ENCODE measurements around the gene MAP1S.

The MAP1S gene

DNA sequence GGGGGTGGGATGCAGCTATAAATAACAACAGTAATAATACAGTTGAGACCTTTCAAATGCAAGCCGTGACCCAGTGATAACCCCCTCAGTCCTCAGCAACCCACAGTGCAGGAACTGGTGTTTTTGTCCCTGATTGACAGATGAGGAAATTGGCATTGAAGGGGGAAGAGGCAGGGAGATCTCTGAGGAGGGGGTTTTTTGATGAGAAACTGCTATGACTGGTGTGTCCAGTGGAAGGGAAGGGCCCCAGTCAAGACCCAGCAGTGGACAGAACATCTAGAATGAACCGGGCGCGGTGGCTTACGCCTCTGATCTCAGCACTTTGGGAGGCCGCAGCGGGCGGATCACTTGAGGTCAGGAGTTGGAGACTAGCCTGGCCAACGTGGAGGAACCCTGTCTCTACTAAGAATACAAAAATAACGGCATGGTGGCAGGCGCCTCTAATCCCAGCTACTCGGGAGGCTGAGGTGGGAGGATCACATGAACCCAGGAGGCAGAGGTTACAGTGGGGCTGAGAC, 1.9 kb downstream of the MAP1S start:
- Mint-ChIP-seq H3K4me1 (ENCODE audit: low read depth) (peaks cover 30% of the 10 kb centered on the region), H3K36me3 (no peaks in the 10 kb centered on the region)

DNA sequence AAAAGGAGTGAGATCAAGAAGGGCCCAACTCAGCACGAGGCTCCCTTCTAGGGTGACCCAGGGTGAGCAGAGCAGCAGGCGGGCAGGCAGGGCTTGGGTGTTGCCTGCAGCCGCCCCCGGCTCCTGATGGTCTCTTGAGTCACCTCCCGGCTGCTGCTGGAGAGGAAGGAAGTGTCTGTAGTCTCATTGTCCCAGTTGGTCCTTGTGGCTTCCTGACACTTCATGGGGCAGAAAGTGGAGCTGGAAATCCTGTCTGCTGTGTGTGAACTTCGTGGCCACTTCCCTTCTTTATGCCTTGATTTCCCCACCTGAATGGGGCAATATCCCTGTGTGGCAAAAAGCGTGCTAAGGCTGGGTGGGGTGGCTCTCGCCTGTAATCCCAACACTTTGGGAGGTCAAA, 2.5 kb downstream of the MAP1S start:
- no peaks in the 10 kb centered on the region for H3K9me3 Mint-ChIP-seq (ENCODE audit: low read depth)
- no peaks in the 10 kb centered on the region for H3K27me3 Mint-ChIP-seq
- no peaks in the 10 kb centered on the region for H3K36me3 Mint-ChIP-seq
- H3K4me3 Mint-ChIP-seq: peak overlapping the region; percentile 93
- peak overlapping the region; percentile 10 for H3K27ac Mint-ChIP-seq
- H3K4me1 Mint-ChIP-seq (ENCODE audit: low read depth): peaks cover 30% of the 10 kb centered on the region

More for the DNA sequence above, 1.9 kb downstream of the MAP1S start:
- Mint-ChIP-seq H3K9me3 (ENCODE audit: low read depth) (no peaks in the 10 kb centered on the region), H3K27ac (no peak overlapping the region), H3K4me3 (peak overlapping the region; percentile 93), H3K27me3 (no peaks in the 10 kb centered on the region)

DNA sequence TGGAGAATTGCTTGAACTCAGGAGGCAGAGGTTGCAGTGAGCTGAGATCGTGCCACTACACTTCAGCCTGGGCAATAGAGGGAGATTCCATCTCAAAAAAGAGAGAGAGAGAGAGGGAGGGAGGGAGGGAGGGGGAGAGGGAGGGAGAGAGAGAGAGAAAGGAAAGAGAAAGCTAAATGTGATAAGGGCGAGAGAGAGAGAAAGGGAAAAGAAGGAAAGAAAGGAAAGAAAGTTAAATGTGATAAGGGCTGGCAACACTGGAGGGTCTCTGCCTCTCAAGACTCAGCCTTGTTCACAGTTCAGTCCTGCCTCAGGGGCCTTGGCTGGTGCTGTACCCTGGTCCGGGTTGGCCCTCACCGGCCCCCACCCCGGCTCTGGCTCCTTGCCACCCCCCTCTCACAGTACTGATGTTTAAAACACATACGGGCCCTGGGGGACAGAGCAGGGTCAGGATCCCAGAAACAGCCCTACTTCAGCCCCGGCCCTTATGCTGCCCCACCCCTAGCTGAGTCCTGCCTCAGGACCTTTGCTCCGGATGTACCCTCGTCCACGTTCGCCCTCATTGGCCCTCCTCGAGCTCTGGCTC, 3.5 kb downstream of the MAP1S start:
- no peaks in the 10 kb centered on the region for H3K27me3 Mint-ChIP-seq
- H3K27ac Mint-ChIP-seq: no peak overlapping the region
- peaks cover 27% of the 10 kb centered on the region for H3K4me1 Mint-ChIP-seq (ENCODE audit: low read depth)
- no peak overlapping the region for H3K4me3 Mint-ChIP-seq
- H3K36me3 Mint-ChIP-seq: no peaks in the 10 kb centered on the region
- H3K9me3 Mint-ChIP-seq (ENCODE audit: low read depth): no peaks in the 10 kb centered on the region

DNA sequence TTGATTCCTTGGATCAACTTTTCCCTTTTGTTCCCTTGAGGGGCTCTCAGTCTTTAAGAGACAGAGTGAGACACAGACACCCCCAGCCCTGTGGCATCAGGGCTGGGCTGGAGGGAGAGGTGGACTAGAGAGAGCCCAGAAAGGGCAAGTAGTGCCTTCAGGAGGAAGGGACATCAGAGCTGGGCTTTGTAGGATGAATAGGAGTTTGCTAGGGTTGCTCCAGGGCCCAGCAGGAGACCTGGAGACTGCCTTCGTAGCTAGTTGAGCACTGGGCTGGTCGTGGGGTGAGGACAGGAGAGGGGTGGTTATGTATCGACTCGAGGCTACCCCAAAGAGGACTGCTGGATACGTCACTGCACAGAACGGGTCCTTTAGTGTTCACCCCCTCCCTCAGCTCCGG, 5.4 kb downstream of the MAP1S start:
- Mint-ChIP-seq H3K36me3 (no peaks in the 10 kb centered on the region), H3K27ac (no peak overlapping the region), H3K9me3 (ENCODE audit: low read depth) (no peaks in the 10 kb centered on the region), H3K4me1 (ENCODE audit: low read depth) (peaks cover 20% of the 10 kb centered on the region), H3K27me3 (no peaks in the 10 kb centered on the region), H3K4me3 (no peak overlapping the region)

DNA sequence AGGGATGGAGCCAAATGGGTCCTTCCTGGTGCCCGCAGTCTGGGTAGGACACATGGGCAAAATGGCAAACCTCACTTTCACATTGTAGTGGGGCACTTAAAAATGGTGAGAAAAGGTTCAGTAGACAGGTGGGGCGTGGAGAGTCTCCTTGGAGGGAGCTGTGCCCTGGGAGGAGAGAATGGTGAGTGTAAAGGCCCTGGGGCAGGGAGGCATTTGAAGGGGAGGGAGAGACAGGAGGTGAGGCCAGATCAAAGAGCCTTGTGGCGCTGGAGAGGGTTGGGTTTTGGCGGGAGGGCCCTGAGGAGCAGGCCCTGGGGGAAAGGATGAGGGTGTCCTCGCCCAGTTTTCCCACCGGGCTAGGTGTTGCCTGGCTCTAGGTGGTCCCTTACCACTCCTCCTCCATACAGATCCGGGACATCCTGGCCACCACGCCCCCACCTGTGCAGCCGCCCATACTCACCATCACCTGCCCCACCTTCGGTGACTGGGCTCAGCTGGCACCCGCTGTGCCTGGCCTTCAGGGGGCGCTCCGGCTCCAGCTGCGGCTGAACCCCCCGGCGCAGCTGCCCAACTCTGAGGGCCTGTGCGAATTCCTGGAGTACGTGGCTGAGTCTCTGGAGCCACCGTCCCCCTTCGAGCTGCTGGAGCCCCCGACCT, 6.3 kb downstream of the MAP1S start:
- peaks cover 22% of the 10 kb centered on the region for H3K4me1 Mint-ChIP-seq (ENCODE audit: low read depth)
- H3K9me3 Mint-ChIP-seq (ENCODE audit: low read depth): no peaks in the 10 kb centered on the region
- no peak overlapping the region for H3K27ac Mint-ChIP-seq
- no peaks in the 10 kb centered on the region for H3K36me3 Mint-ChIP-seq
- H3K4me3 Mint-ChIP-seq: no peak overlapping the region
- H3K27me3 Mint-ChIP-seq: no peaks in the 10 kb centered on the region

DNA sequence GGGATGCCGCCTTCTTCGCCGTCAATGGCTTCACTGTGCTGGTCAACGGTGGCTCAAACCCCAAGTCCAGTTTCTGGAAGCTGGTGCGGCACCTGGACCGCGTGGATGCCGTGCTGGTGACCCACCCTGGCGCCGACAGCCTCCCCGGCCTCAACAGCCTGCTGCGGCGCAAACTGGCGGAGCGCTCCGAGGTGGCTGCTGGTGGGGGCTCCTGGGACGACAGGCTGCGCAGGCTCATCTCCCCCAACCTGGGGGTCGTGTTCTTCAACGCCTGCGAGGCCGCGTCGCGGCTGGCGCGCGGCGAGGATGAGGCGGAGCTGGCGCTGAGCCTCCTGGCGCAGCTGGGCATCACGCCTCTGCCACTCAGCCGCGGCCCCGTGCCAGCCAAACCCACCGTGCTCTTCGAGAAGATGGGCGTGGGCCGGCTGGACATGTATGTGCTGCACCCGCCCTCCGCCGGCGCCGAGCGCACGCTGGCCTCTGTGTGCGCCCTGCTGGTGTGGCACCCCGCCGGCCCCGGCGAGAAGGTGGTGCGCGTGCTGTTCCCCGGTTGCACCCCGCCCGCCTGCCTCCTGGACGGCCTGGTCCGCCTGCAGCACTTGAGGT, 7.0 kb downstream of the MAP1S start:
- H3K9me3 Mint-ChIP-seq (ENCODE audit: low read depth): no peaks in the 10 kb centered on the region
- H3K4me3 Mint-ChIP-seq: no peak overlapping the region
- no peaks in the 10 kb centered on the region for H3K27me3 Mint-ChIP-seq
- H3K4me1 Mint-ChIP-seq (ENCODE audit: low read depth): peaks cover 21% of the 10 kb centered on the region
- peaks cover 2% of the 10 kb centered on the region for H3K36me3 Mint-ChIP-seq
- H3K27ac Mint-ChIP-seq: no peak overlapping the region

DNA sequence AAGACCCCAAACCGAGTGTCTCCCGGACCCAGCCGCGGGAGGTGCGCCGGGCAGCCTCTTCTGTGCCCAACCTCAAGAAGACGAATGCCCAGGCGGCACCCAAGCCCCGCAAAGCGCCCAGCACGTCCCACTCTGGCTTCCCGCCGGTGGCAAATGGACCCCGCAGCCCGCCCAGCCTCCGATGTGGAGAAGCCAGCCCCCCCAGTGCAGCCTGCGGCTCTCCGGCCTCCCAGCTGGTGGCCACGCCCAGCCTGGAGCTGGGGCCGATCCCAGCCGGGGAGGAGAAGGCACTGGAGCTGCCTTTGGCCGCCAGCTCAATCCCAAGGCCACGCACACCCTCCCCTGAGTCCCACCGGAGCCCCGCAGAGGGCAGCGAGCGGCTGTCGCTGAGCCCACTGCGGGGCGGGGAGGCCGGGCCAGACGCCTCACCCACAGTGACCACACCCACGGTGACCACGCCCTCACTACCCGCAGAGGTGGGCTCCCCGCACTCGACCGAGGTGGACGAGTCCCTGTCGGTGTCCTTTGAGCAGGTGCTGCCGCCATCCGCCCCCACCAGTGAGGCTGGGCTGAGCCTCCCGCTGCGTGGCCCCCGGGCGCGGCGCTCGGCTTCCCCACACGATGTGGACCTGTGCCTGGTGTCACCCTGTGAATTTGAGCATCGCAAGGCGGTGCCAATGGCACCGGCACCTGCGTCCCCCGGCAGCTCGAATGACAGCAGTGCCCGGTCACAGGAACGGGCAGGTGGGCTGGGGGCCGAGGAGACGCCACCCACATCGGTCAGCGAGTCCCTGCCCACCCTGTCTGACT, 7.9 kb downstream of the MAP1S start:
- H3K4me1 Mint-ChIP-seq (ENCODE audit: low read depth): peaks cover 19% of the 10 kb centered on the region
- H3K27me3 Mint-ChIP-seq: no peaks in the 10 kb centered on the region
- no peak overlapping the region for H3K4me3 Mint-ChIP-seq
- H3K27ac Mint-ChIP-seq: no peak overlapping the region
- H3K36me3 Mint-ChIP-seq: peaks cover 5% of the 10 kb centered on the region
- no peaks in the 10 kb centered on the region for H3K9me3 Mint-ChIP-seq (ENCODE audit: low read depth)

DNA sequence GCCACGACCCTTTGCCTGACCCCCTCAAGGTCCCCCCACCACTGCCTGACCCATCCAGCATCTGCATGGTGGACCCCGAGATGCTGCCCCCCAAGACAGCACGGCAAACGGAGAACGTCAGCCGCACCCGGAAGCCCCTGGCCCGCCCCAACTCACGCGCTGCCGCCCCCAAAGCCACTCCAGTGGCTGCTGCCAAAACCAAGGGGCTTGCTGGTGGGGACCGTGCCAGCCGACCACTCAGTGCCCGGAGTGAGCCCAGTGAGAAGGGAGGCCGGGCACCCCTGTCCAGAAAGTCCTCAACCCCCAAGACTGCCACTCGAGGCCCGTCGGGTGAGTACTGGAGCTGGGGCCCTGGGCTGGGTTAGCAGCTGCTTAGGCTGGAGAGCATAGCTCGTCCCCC, 8.6 kb downstream of the MAP1S start:
- H3K4me1 Mint-ChIP-seq (ENCODE audit: low read depth): peaks cover 20% of the 10 kb centered on the region

DNA sequence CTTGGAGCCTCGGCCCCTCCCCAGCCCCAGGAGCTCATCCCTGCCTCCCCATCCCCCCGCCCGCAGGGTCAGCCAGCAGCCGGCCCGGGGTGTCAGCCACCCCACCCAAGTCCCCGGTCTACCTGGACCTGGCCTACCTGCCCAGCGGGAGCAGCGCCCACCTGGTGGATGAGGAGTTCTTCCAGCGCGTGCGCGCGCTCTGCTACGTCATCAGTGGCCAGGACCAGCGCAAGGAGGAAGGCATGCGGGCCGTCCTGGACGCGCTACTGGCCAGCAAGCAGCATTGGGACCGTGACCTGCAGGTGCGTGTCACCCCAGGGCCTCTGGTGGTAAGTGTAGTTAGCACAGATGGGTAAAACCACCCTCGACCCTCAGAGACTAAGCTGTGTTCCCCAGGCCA, 13.8 kb downstream of the MAP1S start:
- H3K36me3 Mint-ChIP-seq: peaks cover 5% of the 10 kb centered on the region
- no peaks in the 10 kb centered on the region for H3K9me3 Mint-ChIP-seq (ENCODE audit: low read depth)
- H3K27me3 Mint-ChIP-seq: no peaks in the 10 kb centered on the region
- peaks cover 19% of the 10 kb centered on the region for H3K4me1 Mint-ChIP-seq (ENCODE audit: low read depth)
- H3K4me3 Mint-ChIP-seq: no peak overlapping the region
- no peak overlapping the region for H3K27ac Mint-ChIP-seq

More for the DNA sequence above, 8.6 kb downstream of the MAP1S start:
- Mint-ChIP-seq H3K36me3 (peaks cover 5% of the 10 kb centered on the region), H3K27me3 (no peaks in the 10 kb centered on the region), H3K4me3 (no peak overlapping the region), H3K27ac (no peak overlapping the region), H3K9me3 (ENCODE audit: low read depth) (no peaks in the 10 kb centered on the region)

DNA sequence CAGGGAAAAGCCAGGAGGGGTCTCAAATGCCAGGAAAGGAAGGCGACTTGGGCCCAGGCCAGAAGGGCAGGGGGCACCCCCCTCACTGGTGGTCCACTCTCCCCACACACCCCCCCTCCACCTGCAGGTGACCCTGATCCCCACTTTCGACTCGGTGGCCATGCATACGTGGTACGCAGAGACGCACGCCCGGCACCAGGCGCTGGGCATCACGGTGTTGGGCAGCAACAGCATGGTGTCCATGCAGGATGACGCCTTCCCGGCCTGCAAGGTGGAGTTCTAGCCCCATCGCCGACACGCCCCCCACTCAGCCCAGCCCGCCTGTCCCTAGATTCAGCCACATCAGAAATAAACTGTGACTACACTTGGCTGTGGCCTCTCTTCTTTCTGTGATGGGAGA, 14.9 kb downstream of the MAP1S start:
- H3K4me3 Mint-ChIP-seq: no peak overlapping the region
- H3K36me3 Mint-ChIP-seq: peaks cover 5% of the 10 kb centered on the region
- no peaks in the 10 kb centered on the region for H3K9me3 Mint-ChIP-seq (ENCODE audit: low read depth)

DNA sequence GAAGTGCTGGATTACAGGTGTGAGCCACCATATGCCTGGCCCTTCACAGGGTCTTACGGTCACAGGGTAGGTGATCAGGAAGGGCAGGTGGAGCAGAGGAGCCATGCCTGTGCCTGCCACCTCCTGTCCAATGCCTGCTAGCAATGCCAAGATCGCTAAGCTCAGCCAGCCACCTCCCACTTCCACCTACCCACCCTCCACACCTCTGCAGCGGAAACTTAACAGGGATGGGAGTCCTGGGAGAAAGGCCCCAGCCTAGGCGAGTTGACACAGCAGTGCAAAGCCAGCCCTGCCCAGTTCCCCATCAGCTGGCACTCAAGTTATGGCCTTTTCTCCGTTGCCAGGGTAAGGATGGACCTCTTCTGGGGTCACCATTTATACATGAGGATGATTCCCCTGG, 16.1 kb downstream of the MAP1S start:
- Mint-ChIP-seq H3K4me3 (no peak overlapping the region), H3K27me3 (no peaks in the 10 kb centered on the region), H3K36me3 (peaks cover 5% of the 10 kb centered on the region), H3K9me3 (ENCODE audit: low read depth) (no peaks in the 10 kb centered on the region), H3K4me1 (ENCODE audit: low read depth) (peaks cover 12% of the 10 kb centered on the region), H3K27ac (no peak overlapping the region)

More for the DNA sequence above, 14.9 kb downstream of the MAP1S start:
- H3K27ac Mint-ChIP-seq: no peak overlapping the region
- H3K27me3 Mint-ChIP-seq: no peaks in the 10 kb centered on the region
- H3K4me1 Mint-ChIP-seq (ENCODE audit: low read depth): peaks cover 19% of the 10 kb centered on the region

DNA sequence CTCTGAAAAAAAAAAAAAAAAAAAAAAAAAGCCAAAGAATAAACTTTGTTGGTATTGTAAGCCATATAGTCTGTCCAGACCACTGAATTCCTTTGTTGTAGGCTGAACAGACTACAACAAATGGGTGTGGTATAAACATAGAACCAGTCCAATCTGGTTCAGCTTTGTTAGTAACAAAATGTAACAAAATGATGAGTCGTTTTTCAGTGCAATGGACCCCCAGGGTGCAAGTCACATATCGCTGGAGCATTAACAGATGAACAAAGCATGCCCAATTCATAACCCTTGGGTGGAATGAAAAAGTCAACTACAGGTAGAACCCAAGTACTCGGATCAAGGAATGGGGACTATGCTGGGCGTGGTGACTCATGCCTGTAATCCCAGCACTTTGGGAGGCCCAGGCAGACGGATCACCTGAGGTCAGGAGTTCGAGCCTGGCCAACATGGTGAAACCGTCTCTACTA, 18.4 kb downstream of the MAP1S start:
- Mint-ChIP-seq H3K4me3 (no peak overlapping the region), H3K27ac (no peak overlapping the region), H3K9me3 (ENCODE audit: low read depth) (no peaks in the 10 kb centered on the region), H3K27me3 (no peaks in the 10 kb centered on the region), H3K36me3 (no peaks in the 10 kb centered on the region), H3K4me1 (ENCODE audit: low read depth) (no peaks in the 10 kb centered on the region)

DNA sequence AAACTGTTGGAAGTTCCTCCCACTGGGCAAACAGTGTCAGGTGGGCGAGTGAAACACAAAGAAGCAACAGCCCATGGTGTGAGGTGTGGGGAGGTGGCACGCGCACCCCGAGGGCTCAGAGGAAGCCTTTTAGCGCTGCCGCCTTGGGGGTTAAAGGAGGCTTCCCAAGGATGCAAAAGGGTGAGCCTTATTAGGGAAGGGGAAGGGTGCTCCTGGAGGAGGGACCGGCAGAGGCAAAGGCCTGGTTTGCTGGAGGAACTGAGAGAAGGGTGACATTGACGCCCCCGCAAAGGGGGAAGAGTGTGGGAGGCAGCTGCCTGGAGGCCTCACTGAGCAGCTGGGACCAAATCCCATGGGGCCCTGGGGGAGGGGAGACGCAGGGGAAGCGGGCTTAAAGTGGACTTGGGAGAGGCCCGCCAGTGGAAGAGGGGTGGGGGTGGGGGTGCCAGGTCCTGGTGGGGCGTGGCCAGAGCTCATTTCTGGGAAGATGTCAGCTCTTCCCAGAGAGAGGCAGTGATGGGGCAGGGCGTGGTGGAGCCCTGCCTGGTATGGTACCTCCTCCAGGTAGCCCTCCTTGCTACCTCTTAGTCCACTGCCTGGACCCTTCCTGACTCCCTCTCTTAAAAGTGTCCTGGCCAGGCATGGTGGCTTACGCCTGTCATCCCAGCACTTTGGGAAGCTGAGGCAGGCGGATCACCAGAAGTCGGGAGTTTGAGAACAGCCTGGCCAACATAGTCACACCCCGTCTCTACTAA, 20.0 kb downstream of the MAP1S start:
- Mint-ChIP-seq H3K9me3 (ENCODE audit: low read depth) (no peaks in the 10 kb centered on the region), H3K4me1 (ENCODE audit: low read depth) (no peaks in the 10 kb centered on the region), H3K4me3 (no peak overlapping the region), H3K27ac (no peak overlapping the region), H3K36me3 (no peaks in the 10 kb centered on the region), H3K27me3 (no peaks in the 10 kb centered on the region)

DNA sequence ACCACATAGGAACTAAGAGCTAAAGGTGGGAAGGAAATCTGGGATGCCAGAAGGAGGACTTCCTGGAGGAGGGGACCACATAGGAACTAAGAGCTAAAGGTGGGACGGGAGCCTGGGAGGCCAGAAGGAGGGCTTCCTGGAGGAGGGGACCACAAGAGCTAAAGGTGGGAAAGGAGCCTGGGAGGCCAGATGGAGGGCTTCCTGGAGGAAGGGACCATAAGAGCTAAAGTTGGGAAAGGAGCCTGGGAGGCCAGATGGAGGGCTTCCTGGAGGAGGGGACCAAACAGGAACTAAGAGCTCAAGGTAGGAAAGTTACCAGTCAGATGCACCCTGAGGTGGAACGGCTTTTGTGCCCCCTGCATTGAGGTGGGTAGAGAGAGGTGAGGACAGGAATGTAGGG, 22.2 kb downstream of the MAP1S start:
- H3K4me3 Mint-ChIP-seq: no peak overlapping the region
- no peaks in the 10 kb centered on the region for H3K27me3 Mint-ChIP-seq
- no peaks in the 10 kb centered on the region for H3K9me3 Mint-ChIP-seq (ENCODE audit: low read depth)
- H3K4me1 Mint-ChIP-seq (ENCODE audit: low read depth): peaks cover 4% of the 10 kb centered on the region
- peak overlapping the region; percentile 34 for H3K27ac Mint-ChIP-seq
- H3K36me3 Mint-ChIP-seq: no peaks in the 10 kb centered on the region
